ENCODE data around the gene CHD9. TPM values are rescaled to one million over a fixed set of nuclear protein-coding genes. Genes with fewer than 3 reads are reported as not detected.
A peak's percentile ranks its signal among the peaks of the same experiment; 100 is the strongest.
"Not testable (repeated sequence)": the region's sequence is repeated elsewhere in the genome, so short reads cannot be mapped to it uniquely, and the experiment has no call there.

The CHD9 gene
- total RNA-seq, 1 donor from 2014 or later = 49.2 TPM

- Mint-ChIP-seq H3K27me3 (ENCODE audit: unreplicated experiment) (peaks cover 7% of the 10 kb centered on the region), H3K9me3 (ENCODE audit: unreplicated experiment) (no peaks in the 10 kb centered on the region), H3K36me3 (ENCODE audit: low read depth, unreplicated experiment) (peaks cover 5% of the 10 kb centered on the region), H3K27ac (ENCODE audit: unreplicated experiment) (no peak overlapping the region), H3K4me3 (ENCODE audit: unreplicated experiment) (no peak overlapping the region), H3K4me1 (ENCODE audit: unreplicated experiment) (no peaks in the 10 kb centered on the region)
- DNase-seq (ENCODE audit: low spot score) = no peak
- no peak for TF ChIP-seq CTCF (IDR thresholded peaks at IDR 0.05; ENCODE audit: unreplicated experiment)
Observed at GRCh38 chr16:53035176-53035942, 19.4 kb upstream of the CHD9 start.

- Mint-ChIP-seq H3K27ac (ENCODE audit: unreplicated experiment) (no peak overlapping the region), H3K4me3 (ENCODE audit: unreplicated experiment) (no peak overlapping the region), H3K27me3 (ENCODE audit: unreplicated experiment) (peaks cover 7% of the 10 kb centered on the region), H3K4me1 (ENCODE audit: unreplicated experiment) (peaks cover 5% of the 10 kb centered on the region), H3K9me3 (ENCODE audit: unreplicated experiment) (no peaks in the 10 kb centered on the region), H3K36me3 (ENCODE audit: low read depth, unreplicated experiment) (peaks cover 5% of the 10 kb centered on the region)
- DNase-seq (ENCODE audit: low spot score) = no peak
- TF ChIP-seq CTCF (IDR thresholded peaks at IDR 0.05; ENCODE audit: unreplicated experiment) = no peak
Observed at GRCh38 chr16:53036066-53036465, 18.7 kb upstream of the CHD9 start.

GRCh38 chr16:53036711-53037110, 18.1 kb upstream of the CHD9 start:
- not testable (repeated sequence) for H3K4me1 Mint-ChIP-seq (ENCODE audit: unreplicated experiment); H3K27ac Mint-ChIP-seq (ENCODE audit: unreplicated experiment); H3K4me3 Mint-ChIP-seq (ENCODE audit: unreplicated experiment); H3K27me3 Mint-ChIP-seq (ENCODE audit: unreplicated experiment); H3K9me3 Mint-ChIP-seq (ENCODE audit: unreplicated experiment); DNase-seq (ENCODE audit: low spot score); H3K36me3 Mint-ChIP-seq (ENCODE audit: low read depth, unreplicated experiment)

- no peak overlapping the region for H3K4me3 Mint-ChIP-seq (ENCODE audit: unreplicated experiment)
- H3K27me3 Mint-ChIP-seq (ENCODE audit: unreplicated experiment) = peaks cover 12% of the 10 kb centered on the region
- H3K4me1 Mint-ChIP-seq (ENCODE audit: unreplicated experiment) = peaks cover 23% of the 10 kb centered on the region
- TF ChIP-seq CTCF (IDR thresholded peaks at IDR 0.05; ENCODE audit: unreplicated experiment) = no peak
- no peak overlapping the region for H3K27ac Mint-ChIP-seq (ENCODE audit: unreplicated experiment)
- peaks cover under 1% of the 10 kb centered on the region for H3K36me3 Mint-ChIP-seq (ENCODE audit: low read depth, unreplicated experiment)
- no peak for DNase-seq (ENCODE audit: low spot score)
- no peaks in the 10 kb centered on the region for H3K9me3 Mint-ChIP-seq (ENCODE audit: unreplicated experiment)
Observed at GRCh38 chr16:53040788-53041187, 14.0 kb upstream of the CHD9 start.

GRCh38 chr16:53041320-53042051, 13.3 kb upstream of the CHD9 start:
- Mint-ChIP-seq H3K4me3 (ENCODE audit: unreplicated experiment) (no peak overlapping the region), H3K27ac (ENCODE audit: unreplicated experiment) (no peak overlapping the region), H3K9me3 (ENCODE audit: unreplicated experiment) (no peaks in the 10 kb centered on the region), H3K4me1 (ENCODE audit: unreplicated experiment) (peaks cover 23% of the 10 kb centered on the region), H3K27me3 (ENCODE audit: unreplicated experiment) (peaks cover 12% of the 10 kb centered on the region), H3K36me3 (ENCODE audit: low read depth, unreplicated experiment) (peaks cover 5% of the 10 kb centered on the region)
- peak; percentile 16 for DNase-seq (ENCODE audit: low spot score)
- no peak for TF ChIP-seq CTCF (IDR thresholded peaks at IDR 0.05; ENCODE audit: unreplicated experiment)

Data from endothelial cell (in vitro differentiated cells).